ENCODE data around the gene ANKS1B.

The ANKS1B gene

GRCh38 chr12:99284161-99284560 lies 700.6 kb downstream of the ANKS1B start:
- H3K27ac ChIP-seq (ENCODE audit: low read depth in 2 of 2, low read length in 2 of 2) = no peak overlapping the region
- H3K9me3 ChIP-seq (ENCODE audit: control insufficient read depth in 2 of 2, low read length in 2 of 2) = peaks cover 0 to 2% of the 10 kb centered on the region in 2 donors
- no peaks in the 10 kb centered on the region for H3K36me3 ChIP-seq (ENCODE audit: control insufficient read depth in 2 of 2, insufficient read depth in 2 of 2, low read length in 2 of 2)
- H3K9ac ChIP-seq (ENCODE audit: low read depth in 1 of 2, low read length in 2 of 2) = no peak overlapping the region
- no peak overlapping the region for H3K4me3 ChIP-seq (ENCODE audit: low read length in 2 of 2)
- H3K4me1 ChIP-seq (ENCODE audit: control insufficient read depth in 2 of 2, insufficient read depth in 2 of 2, low read length in 2 of 2) = no peaks in the 10 kb centered on the region
- H3K27me3 ChIP-seq (ENCODE audit: control insufficient read depth in 2 of 2, insufficient read depth in 2 of 2, low read length in 2 of 2) = no peaks in the 10 kb centered on the region

DNA sequence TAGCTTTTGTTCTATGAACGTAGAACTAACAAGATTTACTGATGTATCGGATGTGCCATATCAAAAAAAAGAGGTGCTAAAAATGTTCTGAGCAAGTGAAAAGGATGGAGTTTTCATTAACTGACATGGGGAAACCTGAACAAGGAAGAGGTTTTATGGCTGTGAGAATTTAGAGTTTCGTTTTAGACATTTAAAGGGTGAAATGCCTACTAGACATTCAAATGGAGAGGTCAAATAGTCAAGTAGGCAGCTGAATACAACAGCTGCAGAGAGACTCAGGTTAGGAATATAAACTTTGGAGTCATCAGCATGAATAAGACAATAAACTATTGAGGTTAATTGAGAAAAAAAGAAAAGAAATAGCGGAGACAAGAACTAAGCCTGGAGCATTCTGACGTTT lies 702.1 kb downstream of the ANKS1B start:
- H3K27me3 ChIP-seq (ENCODE audit: control insufficient read depth in 2 of 2, insufficient read depth in 2 of 2, low read length in 2 of 2) = no peaks in the 10 kb centered on the region
- H3K9ac ChIP-seq (ENCODE audit: low read depth in 1 of 2, low read length in 2 of 2) = no peak overlapping the region
- peaks cover 0 to 2% of the 10 kb centered on the region in 2 donors for H3K9me3 ChIP-seq (ENCODE audit: control insufficient read depth in 2 of 2, low read length in 2 of 2)
- no peaks in the 10 kb centered on the region for H3K36me3 ChIP-seq (ENCODE audit: control insufficient read depth in 2 of 2, insufficient read depth in 2 of 2, low read length in 2 of 2)
- no peak overlapping the region for H3K27ac ChIP-seq (ENCODE audit: low read depth in 2 of 2, low read length in 2 of 2)
- no peak overlapping the region for H3K4me3 ChIP-seq (ENCODE audit: low read length in 2 of 2)
- no peaks in the 10 kb centered on the region for H3K4me1 ChIP-seq (ENCODE audit: control insufficient read depth in 2 of 2, insufficient read depth in 2 of 2, low read length in 2 of 2)

DNA sequence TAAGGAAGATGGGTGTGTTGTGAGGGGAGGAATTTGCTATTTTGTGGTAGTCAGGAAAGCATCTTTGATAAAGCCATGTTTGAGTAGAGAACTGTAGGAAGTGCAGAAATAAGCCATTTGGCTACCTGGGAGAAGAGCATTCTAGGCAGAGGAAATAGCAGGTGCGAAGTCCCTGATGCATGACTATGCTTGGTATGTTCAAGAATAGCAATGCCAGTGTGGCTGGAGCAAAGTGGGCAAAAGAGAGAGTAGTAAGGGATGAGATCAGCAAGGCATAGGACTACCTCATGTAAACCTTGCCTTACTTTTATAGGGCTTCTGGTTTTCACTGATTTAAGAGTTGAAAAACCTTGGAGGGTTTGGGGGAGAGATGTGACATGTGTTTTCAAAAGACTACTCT lies 702.6 kb downstream of the ANKS1B start:
- no peak overlapping the region for H3K9ac ChIP-seq (ENCODE audit: low read depth in 1 of 2, low read length in 2 of 2)
- no peaks in the 10 kb centered on the region for H3K36me3 ChIP-seq (ENCODE audit: control insufficient read depth in 2 of 2, insufficient read depth in 2 of 2, low read length in 2 of 2)
- no peaks in the 10 kb centered on the region for H3K27me3 ChIP-seq (ENCODE audit: control insufficient read depth in 2 of 2, insufficient read depth in 2 of 2, low read length in 2 of 2)
- H3K4me1 ChIP-seq (ENCODE audit: control insufficient read depth in 2 of 2, insufficient read depth in 2 of 2, low read length in 2 of 2) = no peaks in the 10 kb centered on the region
- no peak overlapping the region for H3K4me3 ChIP-seq (ENCODE audit: low read length in 2 of 2)
- no peak overlapping the region for H3K27ac ChIP-seq (ENCODE audit: low read depth in 2 of 2, low read length in 2 of 2)
- peaks cover 0 to 2% of the 10 kb centered on the region in 2 donors for H3K9me3 ChIP-seq (ENCODE audit: control insufficient read depth in 2 of 2, low read length in 2 of 2)

GRCh38 chr12:99281277-99281676 lies 703.5 kb downstream of the ANKS1B start:
- Histone ChIP-seq H3K9me3 (ENCODE audit: control insufficient read depth in 2 of 2, low read length in 2 of 2) (no peaks in the 10 kb centered on the region), H3K27me3 (ENCODE audit: control insufficient read depth in 2 of 2, insufficient read depth in 2 of 2, low read length in 2 of 2) (no peaks in the 10 kb centered on the region), H3K36me3 (ENCODE audit: control insufficient read depth in 2 of 2, insufficient read depth in 2 of 2, low read length in 2 of 2) (no peaks in the 10 kb centered on the region), H3K27ac (ENCODE audit: low read depth in 2 of 2, low read length in 2 of 2) (no peak overlapping the region), H3K9ac (ENCODE audit: low read depth in 1 of 2, low read length in 2 of 2) (no peak overlapping the region), H3K4me3 (ENCODE audit: low read length in 2 of 2) (no peak overlapping the region), H3K4me1 (ENCODE audit: control insufficient read depth in 2 of 2, insufficient read depth in 2 of 2, low read length in 2 of 2) (no peaks in the 10 kb centered on the region)

DNA sequence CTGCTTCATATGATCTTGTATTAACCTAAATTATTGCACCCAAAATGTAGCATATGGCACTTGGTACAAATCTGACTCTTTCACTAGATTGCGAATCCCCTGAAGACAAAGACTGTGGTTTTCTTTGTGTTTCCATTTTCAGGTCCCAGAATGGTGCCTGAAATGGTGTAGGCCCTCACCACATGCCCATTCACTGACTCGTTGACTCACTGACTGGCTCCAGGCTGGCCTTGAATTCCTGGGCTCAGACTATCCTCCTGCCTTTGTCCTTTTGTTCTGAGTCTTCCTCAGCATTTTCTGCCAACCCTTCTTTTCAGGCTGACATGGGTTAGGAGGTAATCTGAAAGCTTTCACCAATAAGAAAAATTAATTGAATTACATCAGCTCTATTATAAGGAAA lies 705.8 kb downstream of the ANKS1B start:
- Histone ChIP-seq H3K9me3 (ENCODE audit: control insufficient read depth in 2 of 2, low read length in 2 of 2) (no peaks in the 10 kb centered on the region), H3K27me3 (ENCODE audit: control insufficient read depth in 2 of 2, insufficient read depth in 2 of 2, low read length in 2 of 2) (no peaks in the 10 kb centered on the region), H3K27ac (ENCODE audit: low read depth in 2 of 2, low read length in 2 of 2) (no peak overlapping the region), H3K4me1 (ENCODE audit: control insufficient read depth in 2 of 2, insufficient read depth in 2 of 2, low read length in 2 of 2) (no peaks in the 10 kb centered on the region), H3K4me3 (ENCODE audit: low read length in 2 of 2) (no peak overlapping the region), H3K36me3 (ENCODE audit: control insufficient read depth in 2 of 2, insufficient read depth in 2 of 2, low read length in 2 of 2) (no peaks in the 10 kb centered on the region), H3K9ac (ENCODE audit: low read depth in 1 of 2, low read length in 2 of 2) (no peak overlapping the region)

DNA sequence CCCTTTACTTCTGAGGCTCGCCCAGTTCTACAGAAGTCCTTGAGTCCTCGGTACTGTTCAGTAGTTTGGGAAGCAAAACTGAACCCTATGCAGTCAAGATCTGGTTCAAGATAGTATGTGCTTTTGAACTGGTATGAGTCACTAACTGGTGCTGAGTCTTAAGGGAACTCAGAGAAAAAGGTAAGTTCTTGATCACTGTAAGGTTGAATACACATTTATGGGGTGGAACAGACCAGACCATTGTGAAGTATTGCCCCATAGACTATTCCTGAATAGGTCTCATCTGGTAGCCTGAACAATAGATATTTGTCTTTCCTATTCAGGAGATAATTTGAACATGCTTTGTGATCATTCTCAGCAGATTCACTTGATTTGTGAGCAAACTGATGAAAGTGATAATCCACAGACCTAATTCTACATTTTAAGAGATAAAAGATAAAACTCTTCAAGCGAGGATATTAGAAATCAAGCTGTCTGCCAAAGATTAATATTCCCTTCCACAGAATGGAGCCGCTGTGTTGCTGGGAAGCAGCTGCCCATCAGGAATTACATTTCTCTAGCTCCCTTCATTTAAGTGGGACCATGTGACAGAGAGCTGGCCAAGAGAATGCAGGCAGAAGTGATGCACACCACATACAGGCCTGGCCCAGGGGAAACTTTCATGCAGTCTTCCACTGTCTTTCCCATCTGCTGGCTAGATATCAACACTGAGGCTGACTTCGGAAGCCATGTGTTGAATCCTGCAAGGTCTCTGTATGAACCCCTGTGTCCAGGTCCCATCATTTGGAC lies 707.0 kb downstream of the ANKS1B start:
- Histone ChIP-seq H3K4me1 (ENCODE audit: control insufficient read depth in 2 of 2, insufficient read depth in 2 of 2, low read length in 2 of 2) (no peaks in the 10 kb centered on the region), H3K9me3 (ENCODE audit: control insufficient read depth in 2 of 2, low read length in 2 of 2) (no peaks in the 10 kb centered on the region), H3K27me3 (ENCODE audit: control insufficient read depth in 2 of 2, insufficient read depth in 2 of 2, low read length in 2 of 2) (no peaks in the 10 kb centered on the region), H3K27ac (ENCODE audit: low read depth in 2 of 2, low read length in 2 of 2) (no peak overlapping the region), H3K36me3 (ENCODE audit: control insufficient read depth in 2 of 2, insufficient read depth in 2 of 2, low read length in 2 of 2) (no peaks in the 10 kb centered on the region), H3K9ac (ENCODE audit: low read depth in 1 of 2, low read length in 2 of 2) (no peak overlapping the region), H3K4me3 (ENCODE audit: low read length in 2 of 2) (no peak overlapping the region)

DNA sequence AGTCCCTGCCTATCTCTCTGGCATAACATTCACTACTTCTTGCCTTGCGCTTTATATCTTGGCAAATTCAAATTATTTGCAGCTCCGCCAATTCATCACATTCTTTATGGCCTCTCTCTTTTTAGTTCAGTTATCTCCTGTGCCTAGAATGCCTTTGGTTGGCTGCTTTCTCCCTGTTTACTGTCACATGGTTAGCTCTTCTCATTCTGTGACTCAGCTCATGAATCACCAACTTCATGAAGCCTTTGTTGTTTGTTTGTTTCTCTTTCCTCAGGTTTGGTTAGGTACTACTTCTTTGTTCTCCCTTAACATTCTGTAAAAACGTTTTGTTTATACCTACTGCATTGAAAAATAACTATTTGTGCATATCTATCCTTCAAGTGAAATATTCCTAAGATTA lies 713.7 kb downstream of the ANKS1B start:
- H3K36me3 ChIP-seq (ENCODE audit: control insufficient read depth in 2 of 2, insufficient read depth in 2 of 2, low read length in 2 of 2) = no peaks in the 10 kb centered on the region
- no peak overlapping the region for H3K27ac ChIP-seq (ENCODE audit: low read depth in 2 of 2, low read length in 2 of 2)
- H3K27me3 ChIP-seq (ENCODE audit: control insufficient read depth in 2 of 2, insufficient read depth in 2 of 2, low read length in 2 of 2) = no peaks in the 10 kb centered on the region
- H3K4me1 ChIP-seq (ENCODE audit: control insufficient read depth in 2 of 2, insufficient read depth in 2 of 2, low read length in 2 of 2) = no peaks in the 10 kb centered on the region
- H3K4me3 ChIP-seq (ENCODE audit: low read length in 2 of 2) = no peak overlapping the region
- H3K9me3 ChIP-seq (ENCODE audit: control insufficient read depth in 2 of 2, low read length in 2 of 2) = no peaks in the 10 kb centered on the region
- H3K9ac ChIP-seq (ENCODE audit: low read depth in 1 of 2, low read length in 2 of 2) = no peak overlapping the region

- H3K4me3 ChIP-seq (ENCODE audit: low read length in 2 of 2) = no peak overlapping the region
- no peaks in the 10 kb centered on the region for H3K36me3 ChIP-seq (ENCODE audit: control insufficient read depth in 2 of 2, insufficient read depth in 2 of 2, low read length in 2 of 2)
- no peaks in the 10 kb centered on the region for H3K27me3 ChIP-seq (ENCODE audit: control insufficient read depth in 2 of 2, insufficient read depth in 2 of 2, low read length in 2 of 2)
- H3K9ac ChIP-seq (ENCODE audit: low read depth in 1 of 2, low read length in 2 of 2) = no peak overlapping the region
- H3K9me3 ChIP-seq (ENCODE audit: control insufficient read depth in 2 of 2, low read length in 2 of 2) = peaks cover 0 to 5% of the 10 kb centered on the region in 2 donors
- H3K4me1 ChIP-seq (ENCODE audit: control insufficient read depth in 2 of 2, insufficient read depth in 2 of 2, low read length in 2 of 2) = no peaks in the 10 kb centered on the region
- H3K27ac ChIP-seq (ENCODE audit: low read depth in 2 of 2, low read length in 2 of 2) = no peak overlapping the region
Measured at GRCh38 chr12:99267038-99267437, 717.7 kb downstream of the ANKS1B start.

DNA sequence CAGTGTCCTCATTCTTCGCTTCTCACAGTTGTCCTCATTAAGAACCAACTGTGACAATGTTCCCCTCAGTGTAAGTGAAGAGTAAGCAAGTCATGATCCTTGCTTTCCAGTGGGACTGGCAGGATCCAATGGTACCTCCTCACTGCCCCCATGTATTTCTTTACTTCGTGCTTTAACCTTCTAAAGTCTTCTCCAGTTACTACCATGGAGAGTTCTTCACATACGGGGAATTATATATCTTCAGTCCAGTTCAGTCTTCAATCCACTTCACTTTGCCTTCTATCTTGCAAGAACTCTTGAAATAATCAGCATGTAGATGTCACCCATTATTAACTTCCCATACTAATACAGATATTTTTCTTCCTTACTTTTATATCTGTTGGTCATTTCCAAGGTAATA lies 719.1 kb downstream of the ANKS1B start:
- peaks cover 0 to 5% of the 10 kb centered on the region in 2 donors for H3K9me3 ChIP-seq (ENCODE audit: control insufficient read depth in 2 of 2, low read length in 2 of 2)
- no peak overlapping the region for H3K4me3 ChIP-seq (ENCODE audit: low read length in 2 of 2)
- H3K36me3 ChIP-seq (ENCODE audit: control insufficient read depth in 2 of 2, insufficient read depth in 2 of 2, low read length in 2 of 2) = no peaks in the 10 kb centered on the region
- H3K4me1 ChIP-seq (ENCODE audit: control insufficient read depth in 2 of 2, insufficient read depth in 2 of 2, low read length in 2 of 2) = no peaks in the 10 kb centered on the region
- H3K27me3 ChIP-seq (ENCODE audit: control insufficient read depth in 2 of 2, insufficient read depth in 2 of 2, low read length in 2 of 2) = no peaks in the 10 kb centered on the region
- H3K9ac ChIP-seq (ENCODE audit: low read depth in 1 of 2, low read length in 2 of 2) = no peak overlapping the region
- H3K27ac ChIP-seq (ENCODE audit: low read depth in 2 of 2, low read length in 2 of 2) = no peak overlapping the region

DNA sequence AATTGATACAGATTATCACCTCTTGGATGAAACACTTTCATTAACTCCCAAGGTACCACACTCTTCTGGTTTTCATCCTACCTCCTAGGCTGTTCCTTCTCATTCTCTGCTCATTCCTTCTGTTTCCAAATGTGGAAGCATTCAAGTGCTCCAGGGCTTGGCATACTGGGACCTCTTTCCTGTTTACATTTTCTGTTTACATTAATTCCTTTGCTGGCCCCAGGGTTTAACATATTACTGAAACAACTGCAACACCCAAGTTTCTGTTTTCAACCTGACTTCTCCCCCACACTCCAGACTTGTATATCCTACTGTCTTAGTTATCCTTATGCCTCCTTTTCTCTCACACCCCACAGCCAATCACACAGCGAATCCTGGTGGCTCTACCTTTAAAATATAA lies 723.5 kb downstream of the ANKS1B start:
- H3K27me3 ChIP-seq (ENCODE audit: control insufficient read depth in 2 of 2, insufficient read depth in 2 of 2, low read length in 2 of 2) = no peaks in the 10 kb centered on the region
- no peak overlapping the region for H3K4me3 ChIP-seq (ENCODE audit: low read length in 2 of 2)
- H3K4me1 ChIP-seq (ENCODE audit: control insufficient read depth in 2 of 2, insufficient read depth in 2 of 2, low read length in 2 of 2) = no peaks in the 10 kb centered on the region
- H3K9ac ChIP-seq (ENCODE audit: low read depth in 1 of 2, low read length in 2 of 2) = no peak overlapping the region
- H3K27ac ChIP-seq (ENCODE audit: low read depth in 2 of 2, low read length in 2 of 2) = no peak overlapping the region
- H3K36me3 ChIP-seq (ENCODE audit: control insufficient read depth in 2 of 2, insufficient read depth in 2 of 2, low read length in 2 of 2) = no peaks in the 10 kb centered on the region
- peaks cover 0 to 5% of the 10 kb centered on the region in 2 donors for H3K9me3 ChIP-seq (ENCODE audit: control insufficient read depth in 2 of 2, low read length in 2 of 2)

Measured in mucosa of rectum (tissue), 2 donors.